KMS-11 (cell line): Measurements from ENCODE around the gene PIK3CG.

Experiments used
- H2AFZ ChIP-seq: fragments of 200-600 bp; sonication (generic); 2 replicates; pipeline ENCODE4 v1.6.1; 2016; ENCODE audit warnings: antibody characterized with exemption, mixed run types, low read depth
- H3K27ac ChIP-seq: fragments of 200-600 bp; sonication (generic); 2 replicates; pipeline ENCODE4 v1.6.1; 2016; ENCODE audit warnings: mild to moderate bottlenecking, mixed run types
- H3K27me3 ChIP-seq: fragments of 200-600 bp; sonication (generic); 2 replicates; pipeline ENCODE4 v1.6.1; 2017; ENCODE audit warnings: mild to moderate bottlenecking, low read depth, mixed run types, moderate library complexity; ENCODE audit not compliant: insufficient read depth
- H3K36me3 ChIP-seq: fragments of 200-600 bp; sonication (generic); 2 replicates; pipeline ENCODE4 v1.6.1; 2017; ENCODE audit warnings: mild to moderate bottlenecking, mixed run types; ENCODE audit not compliant: insufficient read depth
- H3K4me1 ChIP-seq: fragments of 200-600 bp; sonication (generic); 2 replicates; pipeline ENCODE4 v1.6.1; 2016; ENCODE audit warnings: mild to moderate bottlenecking, low read depth, mixed run types; ENCODE audit not compliant: poor library complexity, severe bottlenecking
- H3K4me2 ChIP-seq: fragments of 200-600 bp; sonication (generic); 2 replicates; pipeline ENCODE4 v1.7.0; 2016; ENCODE audit warnings: mild to moderate bottlenecking, mixed run types
- H3K4me3 ChIP-seq: fragments of 200-600 bp; sonication (generic); IDR thresholded peaks from 2 replicates; pipeline ENCODE4 v1.6.1; 2017; ENCODE audit warnings: low read depth, low read length, mixed read lengths; ENCODE audit not compliant: insufficient read depth
- H3K79me2 ChIP-seq: fragments of 200-600 bp; sonication (generic); 2 replicates; pipeline ENCODE4 v1.6.1; 2016; ENCODE audit warnings: low read depth, mixed run types; ENCODE audit not compliant: insufficient read depth
- H3K9ac ChIP-seq: fragments of 200-600 bp; sonication (generic); 2 replicates; pipeline ENCODE4 v1.6.1; 2016; ENCODE audit warnings: mild to moderate bottlenecking, mixed run types
- H4K20me1 ChIP-seq: fragments of 200-600 bp; sonication (generic); 2 replicates; pipeline ENCODE4 v1.6.1; 2016; ENCODE audit warnings: mild to moderate bottlenecking, mixed run types; ENCODE audit not compliant: insufficient read depth
- TF ChIP-seq, protein P1 (sequence below): fragments of 200-600 bp; sonication (generic); conservative IDR thresholded peaks from 2 replicates; pipeline ENCODE4 v1.6.1; 2017; ENCODE audit warnings: low read depth, mild to moderate bottlenecking, antibody characterized with exemption, low read length, moderate library complexity, mixed read lengths

Gene PIK3CG

DNA sequence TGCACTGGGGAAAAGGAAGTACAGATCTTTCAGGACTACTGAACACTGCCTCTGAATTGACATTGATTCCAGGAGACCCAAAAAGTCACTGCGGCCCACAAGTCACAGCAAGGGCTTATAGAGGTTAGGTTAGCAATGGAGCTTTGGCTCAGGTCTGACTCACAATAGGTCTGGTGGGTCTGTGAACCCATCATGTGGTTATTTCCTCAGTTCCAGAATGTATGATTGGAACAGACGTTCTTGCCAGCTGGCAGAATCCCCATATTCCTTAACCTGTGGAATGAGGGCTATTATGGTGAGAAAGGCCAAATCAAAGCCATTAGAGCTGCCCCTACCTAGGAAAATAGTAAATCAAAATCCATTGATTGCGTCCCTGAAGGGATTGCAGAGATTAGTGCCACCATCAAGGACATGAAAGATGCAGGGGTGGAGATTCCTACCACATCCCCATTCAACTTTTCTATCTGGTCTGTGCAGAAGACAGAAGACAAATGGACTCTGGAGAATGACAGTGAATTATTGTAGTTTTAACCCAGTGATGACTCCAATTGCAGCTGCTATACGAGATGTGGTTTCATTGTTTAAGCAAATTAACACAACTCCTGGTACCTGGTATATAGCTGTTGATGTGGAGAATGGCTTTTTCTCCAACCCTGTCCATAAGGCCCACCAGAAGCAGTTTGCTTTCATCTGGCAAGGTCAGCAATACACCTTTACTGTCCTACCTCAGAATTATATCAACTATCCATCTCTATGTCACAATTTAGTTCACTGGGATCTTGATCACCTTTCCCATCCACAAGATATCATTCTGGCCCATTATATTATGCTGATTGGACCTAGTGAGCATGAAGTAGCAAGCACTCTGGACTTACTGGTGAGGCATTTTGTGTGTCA lies 44.5 kb upstream of the PIK3CG start:
- Histone ChIP-seq H3K36me3 (no peaks in the 10 kb centered on the region), H3K4me1 (no peaks in the 10 kb centered on the region), H3K27me3 (no peaks in the 10 kb centered on the region), H4K20me1 (no peaks in the 10 kb centered on the region), H2AFZ (no peak overlapping the region), H3K79me2 (no peaks in the 10 kb centered on the region), H3K9ac (no peak overlapping the region), H3K4me3 (no peak overlapping the region), H3K4me2 (no peak overlapping the region), H3K27ac (no peak overlapping the region)
- TF ChIP-seq, protein P1, sequence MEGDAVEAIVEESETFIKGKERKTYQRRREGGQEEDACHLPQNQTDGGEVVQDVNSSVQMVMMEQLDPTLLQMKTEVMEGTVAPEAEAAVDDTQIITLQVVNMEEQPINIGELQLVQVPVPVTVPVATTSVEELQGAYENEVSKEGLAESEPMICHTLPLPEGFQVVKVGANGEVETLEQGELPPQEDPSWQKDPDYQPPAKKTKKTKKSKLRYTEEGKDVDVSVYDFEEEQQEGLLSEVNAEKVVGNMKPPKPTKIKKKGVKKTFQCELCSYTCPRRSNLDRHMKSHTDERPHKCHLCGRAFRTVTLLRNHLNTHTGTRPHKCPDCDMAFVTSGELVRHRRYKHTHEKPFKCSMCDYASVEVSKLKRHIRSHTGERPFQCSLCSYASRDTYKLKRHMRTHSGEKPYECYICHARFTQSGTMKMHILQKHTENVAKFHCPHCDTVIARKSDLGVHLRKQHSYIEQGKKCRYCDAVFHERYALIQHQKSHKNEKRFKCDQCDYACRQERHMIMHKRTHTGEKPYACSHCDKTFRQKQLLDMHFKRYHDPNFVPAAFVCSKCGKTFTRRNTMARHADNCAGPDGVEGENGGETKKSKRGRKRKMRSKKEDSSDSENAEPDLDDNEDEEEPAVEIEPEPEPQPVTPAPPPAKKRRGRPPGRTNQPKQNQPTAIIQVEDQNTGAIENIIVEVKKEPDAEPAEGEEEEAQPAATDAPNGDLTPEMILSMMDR = no peak

DNA sequence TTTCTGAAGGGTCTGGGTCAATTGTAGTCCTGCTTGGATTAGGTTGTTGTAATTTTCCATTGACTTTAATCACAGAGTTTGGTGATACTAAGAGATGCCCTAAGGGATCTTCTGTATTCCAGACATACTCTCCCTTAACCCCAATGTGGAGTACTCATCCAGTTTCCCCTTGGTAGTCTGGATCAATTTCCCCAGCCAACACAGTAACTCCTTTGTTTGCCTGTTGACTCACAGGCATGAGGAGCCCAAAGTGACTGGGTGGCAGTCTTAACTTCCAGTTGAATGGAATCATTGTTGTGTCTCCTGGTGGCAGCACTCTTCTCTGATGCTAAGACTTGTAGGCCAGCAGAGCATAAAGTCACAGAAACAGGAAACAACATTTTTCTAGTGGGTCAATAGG lies 41.5 kb upstream of the PIK3CG start:
- H4K20me1 ChIP-seq = no peaks in the 10 kb centered on the region
- no peak overlapping the region for H2AFZ ChIP-seq
- no peak overlapping the region for H3K9ac ChIP-seq
- no peak overlapping the region for H3K27ac ChIP-seq
- no peak overlapping the region for H3K4me3 ChIP-seq
- no peaks in the 10 kb centered on the region for H3K27me3 ChIP-seq
- no peaks in the 10 kb centered on the region for H3K36me3 ChIP-seq
- no peaks in the 10 kb centered on the region for H3K79me2 ChIP-seq
- H3K4me1 ChIP-seq = no peaks in the 10 kb centered on the region
- TF ChIP-seq, protein P1 = no peak
- H3K4me2 ChIP-seq = no peak overlapping the region

DNA sequence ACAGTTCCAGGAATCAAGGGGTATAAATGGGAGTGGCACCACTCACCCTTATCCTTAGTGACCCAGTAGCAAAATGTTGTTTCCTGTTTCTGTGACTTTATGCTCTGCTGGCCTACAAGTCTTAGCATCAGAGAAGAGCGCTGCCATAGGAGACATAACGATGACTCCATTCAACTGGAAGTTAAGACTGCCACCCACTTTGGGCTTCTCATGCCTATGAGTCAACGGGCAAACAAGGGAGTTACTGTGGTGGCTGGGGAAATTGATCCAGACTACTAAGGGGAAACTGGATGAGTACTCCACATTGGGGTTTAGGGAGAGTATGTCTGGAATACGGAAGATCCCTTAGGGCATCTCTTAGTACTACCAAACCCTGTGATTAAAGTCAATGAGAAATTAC lies 40.6 kb upstream of the PIK3CG start:
- Histone ChIP-seq H3K9ac (no peak overlapping the region), H3K27ac (no peak overlapping the region), H3K79me2 (no peaks in the 10 kb centered on the region), H3K4me2 (no peak overlapping the region), H3K4me1 (no peaks in the 10 kb centered on the region), H3K4me3 (no peak overlapping the region), H3K27me3 (no peaks in the 10 kb centered on the region), H3K36me3 (no peaks in the 10 kb centered on the region), H2AFZ (no peak overlapping the region), H4K20me1 (no peaks in the 10 kb centered on the region)
- TF ChIP-seq, protein P1 = no peak

DNA sequence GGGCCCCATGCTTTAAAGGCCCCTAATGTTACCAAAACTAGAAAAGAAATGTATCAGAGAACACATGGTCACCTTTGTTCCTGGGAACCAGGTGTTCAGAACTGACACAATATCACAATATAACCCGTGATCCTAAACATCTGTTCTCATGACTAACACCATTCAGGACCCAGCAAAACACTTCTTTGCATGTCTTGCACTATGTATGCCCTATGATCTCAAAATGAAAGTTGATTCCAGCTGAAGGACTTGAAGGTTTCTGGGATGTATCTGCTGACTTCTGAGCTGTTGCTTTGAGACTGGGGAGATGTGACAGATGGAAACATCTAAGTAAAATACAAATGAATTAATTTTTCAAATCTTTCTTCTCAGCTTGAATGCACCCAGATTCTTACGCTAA lies 37.5 kb upstream of the PIK3CG start:
- Histone ChIP-seq H4K20me1 (no peaks in the 10 kb centered on the region), H3K9ac (no peak overlapping the region), H3K36me3 (no peaks in the 10 kb centered on the region), H3K4me1 (no peaks in the 10 kb centered on the region), H3K79me2 (no peaks in the 10 kb centered on the region), H3K27me3 (no peaks in the 10 kb centered on the region), H2AFZ (no peak overlapping the region), H3K4me2 (no peak overlapping the region), H3K4me3 (no peak overlapping the region), H3K27ac (no peak overlapping the region)
- TF ChIP-seq, protein P1 = no peak
